Upper lobe of right lung (tissue), 1 donor: Measurements from ENCODE around the gene BNIP3. TPM values are rescaled to one million over a fixed set of nuclear protein-coding genes. Genes with fewer than 3 reads are reported as not detected.

ENCODE experiments used
- ATAC-seq: fragments of 200-7000 bp; cut with Tn5 transposase; one replicate; pipeline ENCODE4 v1.9.1; 2020; ENCODE audit warnings: mild to moderate bottlenecking, moderate library complexity
- DNase-seq: peaks from one replicate; pipeline ENCODE4 v3.0.0-alpha.2; 2020
- H3K27ac ChIP-seq: fragments of 200-600 bp; one replicate; pipeline ENCODE4 v1.8.0; 2022
- H3K27me3 ChIP-seq: fragments of 200-600 bp; one replicate; pipeline ENCODE4 v1.8.0; 2022; ENCODE audit warnings: mild to moderate bottlenecking
- H3K36me3 ChIP-seq: fragments of 200-600 bp; one replicate; pipeline ENCODE4 v1.8.0; 2022
- H3K4me1 ChIP-seq: fragments of 200-600 bp; one replicate; pipeline ENCODE4 v1.8.0; 2022
- H3K4me3 ChIP-seq: fragments of 200-600 bp; one replicate; pipeline ENCODE4 v1.8.0; 2022; ENCODE audit warnings: mild to moderate bottlenecking
- H3K9me3 ChIP-seq: fragments of 200-600 bp; one replicate; pipeline ENCODE4 v1.8.0; 2022
- CTCF ChIP-seq: fragments of 200-600 bp; IDR thresholded peaks from one replicate; pipeline ENCODE4 v1.8.0; 2022; ENCODE audit warnings: antibody characterized with exemption
- intact Hi-C: fragments of 100-400 bp; cut with DNase I; formaldehyde crosslinking; loops from one replicate; pipeline ENCODE4 v1.11.0; 2022
- total RNA-seq: library from RNA; stranded (reverse); fragmentation: NEBNext Ultra II Directional; extraction: Animal tissue kit (Norgen Biotek cat#: 25700); gene quantifications from one replicate; pipeline ENCODE4 v1.2.1, GENCODE V29; 2021
- donor health status: DM: no; HTN: yes; CAD: no; lungs with severe emphysema.

BNIP3 gene
- total RNA-seq, 1 donor from 2014 or later: 38.2 TPM

- Histone ChIP-seq H3K36me3 (peaks cover 6% of the 10 kb centered on the region), H3K27me3 (no peaks in the 10 kb centered on the region), H3K4me1 (peaks cover 30% of the 10 kb centered on the region), H3K27ac (no peak overlapping the region), H3K9me3 (no peaks in the 10 kb centered on the region), H3K4me3 (no peak overlapping the region)
- intact Hi-C loops: no loop called here
- DNase-seq: peak; percentile 34
- ATAC-seq: no peak
- TF ChIP-seq CTCF: no peak
These were observed 5.9 kb downstream of the BNIP3 start for GRCh38 chr10:131975796-131976195.

GRCh38 chr10:131975003-131975402 is 6.7 kb downstream of the BNIP3 start:
- intact Hi-C loops: no loop called here
- Histone ChIP-seq H3K27me3 (no peaks in the 10 kb centered on the region), H3K9me3 (no peaks in the 10 kb centered on the region), H3K4me1 (peaks cover 22% of the 10 kb centered on the region), H3K27ac (no peak overlapping the region), H3K36me3 (peaks cover 14% of the 10 kb centered on the region), H3K4me3 (no peak overlapping the region)
- DNase-seq (no peak), ATAC-seq (no peak)
- no peak for TF ChIP-seq CTCF

- ATAC-seq (no peak), DNase-seq (no peak)
- Histone ChIP-seq H3K4me1 (peaks cover 14% of the 10 kb centered on the region), H3K36me3 (peaks cover 22% of the 10 kb centered on the region), H3K27ac (no peak overlapping the region), H3K4me3 (no peak overlapping the region), H3K9me3 (no peaks in the 10 kb centered on the region), H3K27me3 (no peaks in the 10 kb centered on the region)
- intact Hi-C loops: no loop called here
- TF ChIP-seq CTCF: no peak
These were observed 7.5 kb downstream of the BNIP3 start for GRCh38 chr10:131974034-131974817.

GRCh38 chr10:131973160-131973951 is 8.4 kb downstream of the BNIP3 start:
- Histone ChIP-seq H3K36me3 (peaks cover 31% of the 10 kb centered on the region), H3K27me3 (no peaks in the 10 kb centered on the region), H3K9me3 (no peaks in the 10 kb centered on the region), H3K4me3 (no peak overlapping the region), H3K27ac (peak overlapping the region; percentile 36), H3K4me1 (peaks cover 12% of the 10 kb centered on the region)
- intact Hi-C loops: no loop called here
- ATAC-seq: no peak
- no peak for DNase-seq
- no peak for TF ChIP-seq CTCF

- intact Hi-C loops: no loop called here
- no peak overlapping the region for H3K4me3 ChIP-seq
These were observed 9.2 kb downstream of the BNIP3 start for GRCh38 chr10:131972474-131973071.

More at GRCh38 chr10:131972474-131973071, 9.2 kb downstream of the BNIP3 start:
- no peak for DNase-seq
- peak; percentile 67 for ATAC-seq
- Histone ChIP-seq H3K27ac (peak overlapping the region; percentile 36), H3K36me3 (peaks cover 36% of the 10 kb centered on the region), H3K9me3 (no peaks in the 10 kb centered on the region), H3K4me1 (peaks cover 12% of the 10 kb centered on the region), H3K27me3 (no peaks in the 10 kb centered on the region)
- no peak for TF ChIP-seq CTCF
